22Rv1 (cell line): ENCODE measurements around the gene DDX19B.

Experiments
- ZFX ChIP-seq: fragments of 450-650 bp; IDR thresholded peaks from 2 replicates; pipeline ENCODE4 v1.6.1; 2017; ENCODE audit warnings: antibody characterized with exemption, borderline replicate concordance
- TF ChIP-seq, protein P1 (sequence below): fragments of 450-650 bp; IDR thresholded peaks from 2 replicates; pipeline ENCODE4 v1.5.1; 2017; ENCODE audit warnings: mild to moderate bottlenecking

DNA sequence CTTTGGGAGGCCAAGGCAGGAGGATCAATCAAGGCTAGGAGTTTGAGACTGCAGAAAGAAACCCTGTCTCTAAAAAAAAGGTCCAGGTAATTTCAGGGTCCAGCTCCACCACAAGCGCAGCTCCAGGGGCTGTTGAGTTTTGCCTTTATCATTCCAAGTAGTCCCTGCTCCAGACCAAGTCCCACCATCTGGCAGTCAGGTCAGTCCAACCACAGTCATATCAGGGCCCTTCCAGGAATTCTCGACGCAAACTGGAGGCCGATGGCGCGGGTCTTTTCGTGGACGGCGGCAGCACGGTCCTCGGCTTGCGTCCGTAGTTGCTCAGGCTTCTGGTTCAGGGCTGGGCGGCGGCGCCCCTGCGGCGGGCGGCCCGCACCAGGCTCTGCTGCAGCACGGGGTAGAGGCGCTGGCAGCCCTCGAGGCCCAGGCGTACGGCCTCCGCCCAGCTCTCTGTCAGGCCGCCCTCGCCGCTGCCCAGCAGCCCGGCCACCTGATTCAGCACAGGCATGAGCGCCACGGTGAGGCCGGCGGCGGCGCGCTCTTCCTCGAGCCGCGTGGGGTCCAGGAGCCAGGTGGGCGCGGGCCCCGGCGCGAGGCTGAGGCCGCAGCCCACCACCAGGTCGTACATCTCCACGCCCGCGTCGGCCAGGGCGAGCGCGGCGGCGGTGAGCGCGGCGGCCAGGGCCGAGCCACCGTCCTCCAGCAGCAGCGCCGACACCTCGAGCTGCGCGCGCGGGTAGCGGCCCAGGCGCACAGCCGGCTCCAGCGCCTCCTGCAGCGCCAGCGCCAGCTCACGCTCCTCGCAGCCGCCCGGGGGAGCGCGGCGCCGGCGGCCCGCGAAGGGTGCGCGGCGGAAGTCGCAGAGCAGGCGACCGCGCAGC lies 48.0 kb upstream of the DDX19B start:
- TF ChIP-seq, protein P1, sequence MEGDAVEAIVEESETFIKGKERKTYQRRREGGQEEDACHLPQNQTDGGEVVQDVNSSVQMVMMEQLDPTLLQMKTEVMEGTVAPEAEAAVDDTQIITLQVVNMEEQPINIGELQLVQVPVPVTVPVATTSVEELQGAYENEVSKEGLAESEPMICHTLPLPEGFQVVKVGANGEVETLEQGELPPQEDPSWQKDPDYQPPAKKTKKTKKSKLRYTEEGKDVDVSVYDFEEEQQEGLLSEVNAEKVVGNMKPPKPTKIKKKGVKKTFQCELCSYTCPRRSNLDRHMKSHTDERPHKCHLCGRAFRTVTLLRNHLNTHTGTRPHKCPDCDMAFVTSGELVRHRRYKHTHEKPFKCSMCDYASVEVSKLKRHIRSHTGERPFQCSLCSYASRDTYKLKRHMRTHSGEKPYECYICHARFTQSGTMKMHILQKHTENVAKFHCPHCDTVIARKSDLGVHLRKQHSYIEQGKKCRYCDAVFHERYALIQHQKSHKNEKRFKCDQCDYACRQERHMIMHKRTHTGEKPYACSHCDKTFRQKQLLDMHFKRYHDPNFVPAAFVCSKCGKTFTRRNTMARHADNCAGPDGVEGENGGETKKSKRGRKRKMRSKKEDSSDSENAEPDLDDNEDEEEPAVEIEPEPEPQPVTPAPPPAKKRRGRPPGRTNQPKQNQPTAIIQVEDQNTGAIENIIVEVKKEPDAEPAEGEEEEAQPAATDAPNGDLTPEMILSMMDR: no peak
- TF ChIP-seq ZFX: no peak
